HCT116 (cell line): Measurements from ENCODE around the gene LRBA. TPM values are rescaled to one million over a fixed set of nuclear protein-coding genes. Genes with fewer than 3 reads are reported as not detected.

Source experiments
- ATAC-seq: fragments of 200-7000 bp; cut with Tn5 transposase; 2 replicates; pipeline ENCODE4 v1.9.1; 2020; ENCODE audit warnings: mild to moderate bottlenecking, moderate library complexity
- BruUV-seq: library from RNA; stranded (reverse); fragments of 400-500 nt; replicated peaks from 2 replicates; lab custom pipeline; 2021; lab: Mats Ljungman, UMichigan
- CTCF ChIA-PET: fragments of 300-600 bp; sonication (Branson Sonifier 250); formaldehyde crosslinking; loops from one replicate; lab custom pipeline; 2021; ENCODE audit warnings: antibody characterized with exemption; lab: Charles Lee
- POLR2A ChIA-PET: fragments of 300-600, 350-600 bp; sonication (Branson Sonifier 250); formaldehyde crosslinking; loops from one replicate; lab custom pipeline; 2021; ENCODE audit warnings: antibody characterized with exemption; lab: Charles Lee
- RAD21 ChIA-PET, 2 experiments: fragments of 300-600 bp; sonication (Branson Sonifier 250); formaldehyde crosslinking; loops; one replicate each; lab custom pipeline; 2023; ENCODE audit warnings: low total read pairs in 2 of 2; ENCODE audit not compliant: uncharacterized antibody in 2 of 2, unreplicated experiment in 2 of 2, low non-redundant PET in 1 of 2; lab: Charles Lee
- DNase-seq: peaks from one replicate; pipeline ENCODE4 v3.0.0-alpha.2; 2010; ENCODE audit warnings: low read depth, low spot score
- H2AFZ ChIP-seq: fragments of 200-600 bp; shearing (Covaris generic), sonication (generic); 2 replicates; pipeline ENCODE4 v1.6.1; 2017; ENCODE audit warnings: low read depth, mixed run types, mixed read lengths, antibody characterized with exemption, low read length; ENCODE audit not compliant: poor library complexity, severe bottlenecking
- H3K27ac ChIP-seq: 2 replicates; pipeline ENCODE4 v1.5.1; 2012; ENCODE audit warnings: low read depth, low read length
- H3K27me3 ChIP-seq: fragments of 200-600 bp; sonication (generic); 2 replicates; pipeline ENCODE4 v1.6.1; 2016; ENCODE audit warnings: mixed run types, low read length, mixed read lengths; ENCODE audit not compliant: insufficient read depth
- H3K36me3 ChIP-seq, 2 experiments: fragments of 200-500 bp in 1 of 2; fragments of 200-600 bp in 1 of 2; sonication (Bioruptor generic) in 1 of 2; sonication (generic) in 1 of 2; 2 replicates each; pipeline versions ENCODE4 v1.5.1 to v1.6.1; 2014 to 2016; ENCODE audit warnings: low read length in 2 of 2, inconsistent platforms in 1 of 2, mixed read lengths in 1 of 2, mixed run types in 1 of 2; ENCODE audit not compliant: insufficient read depth in 2 of 2, control insufficient read depth in 1 of 2
- H3K4me1 ChIP-seq, 2 experiments: fragments of 200-600 bp in 1 of 2; sonication (generic) in 1 of 2; 2 replicates each; pipeline versions ENCODE4 v1.5.1 to v1.6.1; 2012 to 2017; ENCODE audit warnings: low read length in 2 of 2, inconsistent platforms in 1 of 2, mild to moderate bottlenecking in 1 of 2, mixed read lengths in 1 of 2, mixed run types in 1 of 2, moderate library complexity in 1 of 2; ENCODE audit not compliant: insufficient read depth in 2 of 2, control insufficient read depth in 1 of 2
- H3K4me2 ChIP-seq: fragments of 200-600 bp; sonication (generic); 2 replicates; pipeline ENCODE4 v1.6.1; 2017; ENCODE audit warnings: mixed run types, low read length, mixed read lengths
- H3K4me3 ChIP-seq, 2 experiments: fragments of 200-600 bp in 1 of 2; sonication (generic) in 1 of 2; replicated peaks in 1 of 2; 2 replicates each; pipeline ENCODE4 v1.5.1; 2011 to 2016; ENCODE audit warnings: low read length in 2 of 2, control low read depth in 1 of 2, low read depth in 1 of 2, mild to moderate bottlenecking in 1 of 2, mixed read lengths in 1 of 2, mixed run types in 1 of 2
- H3K79me2 ChIP-seq: fragments of 200-600 bp; sonication (generic); 2 replicates; pipeline ENCODE4 v1.6.1; 2017; ENCODE audit warnings: mild to moderate bottlenecking, mixed run types, low read length, moderate library complexity, mixed read lengths; ENCODE audit not compliant: insufficient read depth
- H3K9ac ChIP-seq: fragments of 200-600 bp; sonication (generic); 2 replicates; pipeline ENCODE4 v1.6.1; 2016; ENCODE audit warnings: low read length, mixed read lengths
- H3K9me2 ChIP-seq: fragments of 200-600 bp; sonication (generic), shearing (Covaris generic); 2 replicates; pipeline ENCODE4 v1.6.1; 2017; ENCODE audit warnings: mixed run types, mild to moderate bottlenecking, moderate library complexity; ENCODE audit not compliant: insufficient read depth
- H3K9me3 ChIP-seq, 2 experiments: fragments of 200-500 bp in 1 of 2; fragments of 200-600 bp in 1 of 2; sonication (Bioruptor generic) in 1 of 2; sonication (generic) in 1 of 2; 2 replicates each; pipeline ENCODE4 v1.6.1; 2014 to 2017; ENCODE audit warnings: low read length in 2 of 2, mixed read lengths in 2 of 2, inconsistent platforms in 1 of 2, low read depth in 1 of 2, mild to moderate bottlenecking in 1 of 2, mixed run types in 1 of 2, moderate library complexity in 1 of 2; ENCODE audit not compliant: control insufficient read depth in 1 of 2, insufficient read depth in 1 of 2
- H4K20me1 ChIP-seq: fragments of 200-600 bp; sonication (generic), shearing (Covaris generic); 2 replicates; pipeline ENCODE4 v1.6.1; 2017; ENCODE audit warnings: mixed run types, mild to moderate bottlenecking, moderate library complexity; ENCODE audit not compliant: insufficient read depth
- CBX3 ChIP-seq: IDR thresholded peaks from 2 replicates; pipeline ENCODE4 v1.6.1; 2012; ENCODE audit warnings: low read depth
- CEBPB ChIP-seq: IDR thresholded peaks from 2 replicates; pipeline ENCODE4 v1.6.1; 2012; ENCODE audit warnings: low read depth
- intact Hi-C: fragments of 100-400 bp; cut with micrococcal nuclease; formaldehyde crosslinking; loops from 2 replicates; pipeline ENCODE4 v1.10.0; 2022
- total RNA-seq: library from RNA; stranded (reverse); gene quantifications from one replicate; pipeline ENCODE4 v1.2.1, GENCODE V29; 2021; ENCODE audit not compliant: unreplicated experiment
- TF ChIP-seq, protein P1 (sequence below): IDR thresholded peaks from 2 replicates; pipeline ENCODE4 v1.6.1; 2012; ENCODE audit warnings: low read depth

The LRBA gene
- total RNA-seq, 1 experiment from 2014 or later: 79.8 TPM

DNA sequence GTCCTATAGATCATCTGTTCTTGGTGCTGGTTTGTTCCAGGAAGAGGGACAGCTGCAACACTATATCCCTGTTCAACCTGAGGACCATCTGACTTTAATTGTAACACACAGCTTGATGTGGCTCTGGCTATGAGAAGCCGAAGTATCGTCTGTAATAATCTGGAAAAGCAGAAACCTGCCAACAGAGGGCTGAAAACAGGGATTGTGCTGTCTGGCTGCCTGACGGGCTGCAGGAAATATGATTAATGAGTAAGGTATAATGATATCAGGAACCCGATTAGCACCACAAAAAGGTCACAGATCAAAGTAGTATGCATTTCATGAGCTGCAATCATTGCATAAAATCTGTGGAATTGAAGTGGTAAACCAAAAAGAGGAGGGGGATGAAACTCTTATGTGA, 603.6 kb downstream of the LRBA start:
- DNase-seq: no peak
- Histone ChIP-seq H2AFZ (no peak overlapping the region), H3K36me3 (no peaks in the 10 kb centered on the region), H3K27me3 (no peaks in the 10 kb centered on the region), H3K9me3 (no peaks in the 10 kb centered on the region), H3K9me2 (no peaks in the 10 kb centered on the region), H3K9ac (no peak overlapping the region), H3K4me1 (no peaks in the 10 kb centered on the region), H4K20me1 (no peaks in the 10 kb centered on the region), H3K79me2 (no peaks in the 10 kb centered on the region), H3K27ac (no peak overlapping the region), H3K4me2 (no peak overlapping the region), H3K4me3 (no peak overlapping the region)
- no peak for ATAC-seq
- RAD21 ChIA-PET: no interaction called here
- intact Hi-C loops: no loop called here
- BruUV-seq: no TSS peak
- CTCF ChIA-PET: no interaction called here
- POLR2A ChIA-PET: no interaction called here
- TF ChIP-seq CBX3: no peak
- TF ChIP-seq, protein P1, sequence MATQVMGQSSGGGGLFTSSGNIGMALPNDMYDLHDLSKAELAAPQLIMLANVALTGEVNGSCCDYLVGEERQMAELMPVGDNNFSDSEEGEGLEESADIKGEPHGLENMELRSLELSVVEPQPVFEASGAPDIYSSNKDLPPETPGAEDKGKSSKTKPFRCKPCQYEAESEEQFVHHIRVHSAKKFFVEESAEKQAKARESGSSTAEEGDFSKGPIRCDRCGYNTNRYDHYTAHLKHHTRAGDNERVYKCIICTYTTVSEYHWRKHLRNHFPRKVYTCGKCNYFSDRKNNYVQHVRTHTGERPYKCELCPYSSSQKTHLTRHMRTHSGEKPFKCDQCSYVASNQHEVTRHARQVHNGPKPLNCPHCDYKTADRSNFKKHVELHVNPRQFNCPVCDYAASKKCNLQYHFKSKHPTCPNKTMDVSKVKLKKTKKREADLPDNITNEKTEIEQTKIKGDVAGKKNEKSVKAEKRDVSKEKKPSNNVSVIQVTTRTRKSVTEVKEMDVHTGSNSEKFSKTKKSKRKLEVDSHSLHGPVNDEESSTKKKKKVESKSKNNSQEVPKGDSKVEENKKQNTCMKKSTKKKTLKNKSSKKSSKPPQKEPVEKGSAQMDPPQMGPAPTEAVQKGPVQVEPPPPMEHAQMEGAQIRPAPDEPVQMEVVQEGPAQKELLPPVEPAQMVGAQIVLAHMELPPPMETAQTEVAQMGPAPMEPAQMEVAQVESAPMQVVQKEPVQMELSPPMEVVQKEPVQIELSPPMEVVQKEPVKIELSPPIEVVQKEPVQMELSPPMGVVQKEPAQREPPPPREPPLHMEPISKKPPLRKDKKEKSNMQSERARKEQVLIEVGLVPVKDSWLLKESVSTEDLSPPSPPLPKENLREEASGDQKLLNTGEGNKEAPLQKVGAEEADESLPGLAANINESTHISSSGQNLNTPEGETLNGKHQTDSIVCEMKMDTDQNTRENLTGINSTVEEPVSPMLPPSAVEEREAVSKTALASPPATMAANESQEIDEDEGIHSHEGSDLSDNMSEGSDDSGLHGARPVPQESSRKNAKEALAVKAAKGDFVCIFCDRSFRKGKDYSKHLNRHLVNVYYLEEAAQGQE: no peak

DNA sequence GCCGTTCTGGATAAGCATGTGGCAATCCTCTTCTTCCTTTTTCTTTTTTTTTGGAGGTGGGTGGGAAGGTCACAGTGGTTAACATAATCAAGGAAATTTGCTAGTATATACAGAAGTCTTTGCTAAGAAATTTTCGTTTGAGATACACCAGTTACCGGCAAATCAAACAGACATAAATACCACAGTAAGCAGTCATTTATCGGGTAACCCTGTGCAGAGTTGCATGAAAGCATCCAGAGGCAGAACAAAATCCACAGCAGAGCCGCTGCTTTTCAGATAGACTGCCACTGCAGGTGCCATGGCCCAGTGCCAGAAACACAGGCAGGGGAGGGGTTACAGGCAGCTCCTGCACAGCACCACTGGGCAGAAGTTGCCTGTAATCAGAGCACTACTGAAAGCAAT, 612.2 kb downstream of the LRBA start:
- CTCF ChIA-PET: no interaction called here

More for the DNA sequence above, 612.2 kb downstream of the LRBA start:
- no peak overlapping the region for H3K4me3 ChIP-seq
- intact Hi-C loops: no loop called here
- no peak overlapping the region for H3K27ac ChIP-seq
- H2AFZ ChIP-seq: no peak overlapping the region
- no peaks in the 10 kb centered on the region for H3K4me1 ChIP-seq
- no TSS peak for BruUV-seq
- H3K27me3 ChIP-seq: no peaks in the 10 kb centered on the region
- H3K36me3 ChIP-seq: no peaks in the 10 kb centered on the region
- no peaks in the 10 kb centered on the region; the same call in 1 of the 2 replicates for H4K20me1 ChIP-seq
- H3K79me2 ChIP-seq: no peaks in the 10 kb centered on the region
- DNase-seq (no peak), ATAC-seq (peak; percentile 46; the same call in 1 of the 2 replicates)
- H3K9ac ChIP-seq: no peak overlapping the region
- no peaks in the 10 kb centered on the region for H3K9me2 ChIP-seq
- RAD21 ChIA-PET: no interaction called here
- no peak overlapping the region for H3K4me2 ChIP-seq
- TF ChIP-seq, protein P1: no peak
- no peak for TF ChIP-seq CEBPB
- H3K9me3 ChIP-seq: no peaks in the 10 kb centered on the region
- POLR2A ChIA-PET: no interaction called here
